ENCODE measurements around the gene MPHOSPH8. TPM values are rescaled to one million over a fixed set of nuclear protein-coding genes. Genes with fewer than 3 reads are reported as not detected.

MPHOSPH8 gene
- total and polyA plus RNA-seq, 2 of the 4 experiments (the other 2 are of a cell fraction), result 11.7 to 16.4 TPM

GRCh38 chr13:19681517-19681916 lies 48.1 kb downstream of the MPHOSPH8 start:
- no peaks in the 10 kb centered on the region for H3K27me3 ChIP-seq (ENCODE audit: control insufficient read depth, insufficient read depth, low read length)
- H3K4me1 ChIP-seq (ENCODE audit: control insufficient read depth, insufficient read depth, low read length), result peaks cover 5% of the 10 kb centered on the region
- H3K56ac ChIP-seq (ENCODE audit: extremely low read depth, insufficient read depth, low read length), result no peak overlapping the region
- in situ Hi-C loops (cut with MboI; ENCODE audit: low sequenced_read_pairs) (no loop called here), intact Hi-C loops (cut with micrococcal nuclease) (loop anchor here (5.0 kb wide), 1 partner anchor 41 kb away; no protein-coding TSS in a partner anchor), dilution Hi-C loops (cut with HindIII; ENCODE audit: low sequenced_read_pairs, unreplicated experiment) (no loop called here)
- H4K5ac ChIP-seq (ENCODE audit: low read depth, low read length), result no peak overlapping the region
- peak overlapping the region; percentile 3; the same call in 1 of the 2 replicates for H3K4me2 ChIP-seq (ENCODE audit: low read depth, low read length)
- peaks cover 5% of the 10 kb centered on the region; the same call in 1 of the 2 replicates for H3K9me1 ChIP-seq (ENCODE audit: insufficient read depth, low read length)
- H2AK5ac ChIP-seq (ENCODE audit: low read depth, low read length), result 0 out of 2 replicates have a peak overlapping the region, but pooled peaks have one; percentile 11
- no TSS peak for BruUV-seq (replicated peaks)
- peak overlapping the region; percentile 6; the same call in 1 of the 2 replicates for H3K23ac ChIP-seq (ENCODE audit: low read depth, low read length)
- H4K91ac ChIP-seq (ENCODE audit: insufficient read depth, low read depth, low read length), result peak overlapping the region; percentile 13; the same call in 1 of the 2 replicates
- WGBS, 2 experiments (ENCODE audit: extremely low coverage in 2 of 2, insufficient read length in 1 of 2), result no CpG with 5 or more reads among the region's 2 CpGs
- ChIA-PET CTCF (interaction anchor here (0.6 kb wide), 1 partner anchor 94 kb away, joined by 4 read pairs; no protein-coding TSS in a partner anchor), POLR2A (ENCODE audit: unreplicated experiment) (no interaction called here)
- H3K9me3 ChIP-seq (ENCODE audit: control insufficient read depth, insufficient read depth, low read length), result no peaks in the 10 kb centered on the region
- peak overlapping the region; percentile 2; the same call in 1 of the 2 replicates for H2BK120ac ChIP-seq (ENCODE audit: low read depth, low read length)
- no peak overlapping the region; the same call in 1 of the 2 replicates for H3K18ac ChIP-seq (ENCODE audit: low read depth, low read length)
- H2BK15ac ChIP-seq (ENCODE audit: low read depth, low read length), result no peak overlapping the region
- no peak overlapping the region for H3K14ac ChIP-seq (replicated peaks; ENCODE audit: low read depth, low read length)
- no peak for ATAC-seq (ENCODE audit: low read depth)
- peaks cover 14 to 50% of the 10 kb centered on the region in 2 experiments; a peak in 3 of 4 replicates for H3K79me1 ChIP-seq (ENCODE audit: low read depth in 1 of 2, low read length in 2 of 2)
- no peak overlapping the region for H2AK9ac ChIP-seq (replicated peaks; ENCODE audit: low read depth, low read length, poor library complexity)
- no peak overlapping the region for H3K27ac ChIP-seq (ENCODE audit: insufficient read depth, low read length)
- H3K4ac ChIP-seq (ENCODE audit: low read depth, low read length), result peak overlapping the region; percentile 12; the same call in 1 of the 2 replicates
- H3K9ac ChIP-seq (ENCODE audit: low read depth, low read length), result no peak overlapping the region
- DNase-seq, result peak; percentile 35
- peak overlapping the region; percentile 15; the same call in 1 of the 2 replicates for H2BK20ac ChIP-seq (ENCODE audit: low read depth, low read length)
- no peak overlapping the region for H2AFZ ChIP-seq (replicated peaks; ENCODE audit: low read length, poor library complexity)
- no peaks in the 10 kb centered on the region; the same call in 1 of the 2 replicates for H4K20me1 ChIP-seq (ENCODE audit: insufficient read depth, low read length)
- no peak overlapping the region for H3K4me3 ChIP-seq (ENCODE audit: insufficient read depth, low read depth, low read length)
- 0 out of 4 replicates have a peak overlapping the region, but pooled peaks of 1 of the 2 experiments have one; percentile 1 for H4K8ac ChIP-seq (ENCODE audit: low read depth in 2 of 2, low read length in 2 of 2)
- peaks cover 2% of the 10 kb centered on the region for H3K36me3 ChIP-seq (ENCODE audit: control insufficient read depth, insufficient read depth, low read length)
- no peak overlapping the region for H2BK5ac ChIP-seq (ENCODE audit: low read depth, low read length, poor library complexity, severe bottlenecking)
- TF ChIP-seq MXI1 (IDR thresholded peaks at IDR 0.05; ENCODE audit: borderline replicate concordance, low read depth, low read length), result no peak
- no peak for TF ChIP-seq CEBPB (IDR thresholded peaks at IDR 0.05; ENCODE audit: low read depth, low read length)
- TF ChIP-seq BHLHE40 (IDR thresholded peaks at IDR 0.05; ENCODE audit: low read depth, low read length), result no peak
- TF ChIP-seq POLR2A (IDR thresholded peaks at IDR 0.05; ENCODE audit: low read depth, low read length), result no peak
